Liver (tissue), 9 donors: Measurements from ENCODE around the gene PDYN. TPM values are rescaled to one million over a fixed set of nuclear protein-coding genes. Genes with fewer than 3 reads are reported as not detected.

ENCODE experiments used
- DNase-seq: peaks from one replicate; pipeline ENCODE4 v3.0.0-alpha.2; 2017; ENCODE audit warnings: low spot score
- H3K27ac ChIP-seq, 2 donors: one replicate each; pipeline ENCODE4 v1.7.0; 2013; ENCODE audit warnings: inconsistent platforms in 2 of 2, low read length in 2 of 2, control low read depth in 1 of 2, low read depth in 1 of 2, mild to moderate bottlenecking in 1 of 2
- H3K27me3 ChIP-seq, 4 donors: one replicate each; pipeline versions ENCODE4 v1.6.1 to v1.7.0; 2013; ENCODE audit warnings: low read length in 3 of 4, inconsistent platforms in 1 of 4, mild to moderate bottlenecking in 1 of 4, moderate library complexity in 1 of 4; ENCODE audit not compliant: control insufficient read depth in 4 of 4, insufficient read depth in 4 of 4
- H3K36me3 ChIP-seq, 4 donors: one replicate each; pipeline versions ENCODE4 v1.6.1 to v1.7.0; 2013; ENCODE audit warnings: low read length in 3 of 4, mild to moderate bottlenecking in 3 of 4, low read depth in 1 of 4, moderate library complexity in 1 of 4; ENCODE audit not compliant: control insufficient read depth in 4 of 4, insufficient read depth in 3 of 4
- H3K4me1 ChIP-seq, 4 donors: one replicate each; pipeline versions ENCODE4 v1.6.1 to v1.7.0; 2013; ENCODE audit warnings: low read length in 3 of 4, mild to moderate bottlenecking in 3 of 4, moderate library complexity in 1 of 4; ENCODE audit not compliant: control insufficient read depth in 4 of 4, insufficient read depth in 4 of 4
- H3K4me3 ChIP-seq, 3 donors: one replicate each; pipeline versions ENCODE4 v1.6.1 to v1.7.0; 2013; ENCODE audit warnings: low read length in 3 of 3, control low read depth in 1 of 3, low read depth in 1 of 3, mild to moderate bottlenecking in 1 of 3
- H3K9ac ChIP-seq, 2 donors: one replicate each; pipeline ENCODE4 v1.7.0; 2013; ENCODE audit warnings: low read length in 2 of 2, mild to moderate bottlenecking in 2 of 2, moderate library complexity in 2 of 2, control low read depth in 1 of 2, low read depth in 1 of 2
- H3K9me3 ChIP-seq, 4 donors: one replicate each; pipeline versions ENCODE4 v1.6.1 to v1.7.0; 2013; ENCODE audit warnings: low read length in 3 of 4; ENCODE audit not compliant: control insufficient read depth in 4 of 4
- EGR1 ChIP-seq, 2 donors: IDR thresholded peaks; 2 replicates each; pipeline ENCODE4 v1.6.1; 2016 to 2018; ENCODE audit warnings: antibody characterized with exemption in 2 of 2, low read depth in 2 of 2
- FOXA1 ChIP-seq: IDR thresholded peaks from 2 replicates; pipeline ENCODE4 v1.6.1; 2016; ENCODE audit warnings: antibody characterized with exemption
- FOXA2 ChIP-seq: IDR thresholded peaks from 2 replicates; pipeline ENCODE4 v1.6.1; 2016; ENCODE audit warnings: antibody characterized with exemption
- GABPA ChIP-seq, 2 donors: IDR thresholded peaks in 1 of 2; conservative IDR thresholded peaks in 1 of 2; 2 replicates each; pipeline ENCODE4 v1.6.1; 2016; ENCODE audit warnings: antibody characterized with exemption in 2 of 2, mild to moderate bottlenecking in 1 of 2, moderate library complexity in 1 of 2
- HNF4A ChIP-seq, 2 donors: conservative IDR thresholded peaks; 2 replicates each; pipeline ENCODE4 v1.6.1; 2016; ENCODE audit warnings: antibody characterized with exemption in 2 of 2, mild to moderate bottlenecking in 2 of 2
- HNF4G ChIP-seq: IDR thresholded peaks from 2 replicates; pipeline ENCODE4 v1.6.1; 2016; ENCODE audit warnings: antibody characterized with exemption
- JUND ChIP-seq, 2 donors: IDR thresholded peaks; 2 replicates each; pipeline ENCODE4 v1.6.1; 2016; ENCODE audit warnings: antibody characterized with exemption in 2 of 2
- MAX ChIP-seq: IDR thresholded peaks from 2 replicates; pipeline ENCODE4 v1.6.1; 2016; ENCODE audit warnings: antibody characterized with exemption
- NR2F2 ChIP-seq: IDR thresholded peaks from 2 replicates; pipeline ENCODE4 v1.6.1; 2016; ENCODE audit warnings: antibody characterized with exemption
- RAD21 ChIP-seq, 2 donors: IDR thresholded peaks; 2 replicates each; pipeline ENCODE4 v1.6.1; 2016; ENCODE audit warnings: antibody characterized with exemption in 2 of 2, mild to moderate bottlenecking in 2 of 2
- RXRA ChIP-seq, 2 donors: IDR thresholded peaks; 2 replicates each; pipeline ENCODE4 v1.6.1; 2017 to 2018; ENCODE audit warnings: antibody characterized with exemption in 2 of 2, mild to moderate bottlenecking in 1 of 2
- SP1 ChIP-seq: IDR thresholded peaks from 2 replicates; pipeline ENCODE4 v1.6.1; 2018; ENCODE audit warnings: antibody characterized with exemption, mild to moderate bottlenecking
- TAF1 ChIP-seq: conservative IDR thresholded peaks from 2 replicates; pipeline ENCODE4 v1.6.1; 2016; ENCODE audit warnings: antibody characterized with exemption, mild to moderate bottlenecking
- YY1 ChIP-seq: IDR thresholded peaks from 2 replicates; pipeline ENCODE4 v1.6.1; 2016; ENCODE audit warnings: antibody characterized with exemption, mild to moderate bottlenecking
- WGBS: extraction: QIAGEN DNeasy Blood & Tissue Kit; methylation state at CpG from one replicate; pipeline ENCODE4 v1.1.7; 2013; 5-methylcytosine and 5-hydroxymethylcytosine counted together
- polyA plus RNA-seq, 2 donors: library from polyadenylated mRNA; stranded (reverse) in 1 of 2; unstranded in 1 of 2; fragments of 200-250 nt in 1 of 2; fragments of >200 nt in 1 of 2; fragmentation: Nextera tagmentation in 1 of 2; extraction: Ambion mirVana in 1 of 2; gene quantifications; one replicate each; pipeline versions ENCODE4 v1.2.1 to v1.2.3, GENCODE V29; 2013 to 2015
- total RNA-seq, 2 donors: library from RNA; depleted of rRNA; stranded (reverse); fragments of >200 nt; gene quantifications; one replicate each; pipeline ENCODE4 v1.2.3, GENCODE V29; 2014
- TF ChIP-seq, protein P1 (sequence below): IDR thresholded peaks from 2 replicates; pipeline ENCODE4 v1.6.1; 2016; ENCODE audit warnings: antibody characterized with exemption
- TF ChIP-seq, protein P2 (sequence below): fragments of 150-350 bp; IDR thresholded peaks from 2 replicates; pipeline ENCODE4 v1.5.1; 2017; ENCODE audit warnings: improper control_type of control experiment, low read depth, low read length; ENCODE audit not compliant: missing input control
- TF ChIP-seq, protein P3 (sequence below): IDR thresholded peaks from 2 replicates; pipeline ENCODE4 v1.6.1; 2016; ENCODE audit warnings: antibody characterized with exemption, mild to moderate bottlenecking
- TF ChIP-seq, protein P4 (sequence below): IDR thresholded peaks from 2 replicates; pipeline ENCODE4 v1.6.1; 2016; ENCODE audit warnings: antibody characterized with exemption
- donor health status: healthy.
- donor health status: healthy.
- donor health status: healthy.
- donor health status: healthy.
- donor health status: healthy.

PDYN gene
- not detected for total RNA-seq
- polyA plus RNA-seq: not detected

DNA sequence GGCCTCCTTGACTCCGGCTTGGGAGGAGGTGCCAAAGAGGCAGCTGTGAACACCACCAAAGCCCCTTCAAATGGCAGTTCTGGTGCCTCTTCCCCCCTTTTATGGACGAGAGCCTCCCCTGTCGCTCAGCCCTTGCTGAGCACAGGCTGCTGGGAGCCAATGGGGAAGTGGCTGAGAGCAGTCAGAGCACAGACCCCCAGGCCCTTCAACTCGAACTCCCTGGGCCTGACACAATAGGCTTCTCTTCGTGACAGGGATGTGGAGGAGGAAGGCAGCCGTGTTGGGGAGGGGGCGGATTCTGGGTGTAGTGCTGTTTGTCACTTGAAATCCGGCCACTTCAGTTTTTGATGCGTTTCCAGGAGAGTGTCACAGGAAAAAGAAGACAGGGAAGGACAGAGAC, at the start of gene PDYN:
TSS of gene PDYN (minus strand) at position 73 of the 400 bp plus-strand sequence. CDS start 10,974 bp downstream, outside the sequence.
- no peak within 1 kb of the TSS for H3K9ac ChIP-seq
- no peaks in the 10 kb centered on the region for H3K4me1 ChIP-seq
- H3K27me3 ChIP-seq: peaks cover 0 to 19% (median 3%) of the 10 kb centered on the region in 4 donors
- H3K36me3 ChIP-seq: no peaks in the 10 kb centered on the region
- DNase-seq: no peak
- H3K4me3 ChIP-seq: no peak within 1 kb of the TSS
- TF ChIP-seq, protein P1, sequence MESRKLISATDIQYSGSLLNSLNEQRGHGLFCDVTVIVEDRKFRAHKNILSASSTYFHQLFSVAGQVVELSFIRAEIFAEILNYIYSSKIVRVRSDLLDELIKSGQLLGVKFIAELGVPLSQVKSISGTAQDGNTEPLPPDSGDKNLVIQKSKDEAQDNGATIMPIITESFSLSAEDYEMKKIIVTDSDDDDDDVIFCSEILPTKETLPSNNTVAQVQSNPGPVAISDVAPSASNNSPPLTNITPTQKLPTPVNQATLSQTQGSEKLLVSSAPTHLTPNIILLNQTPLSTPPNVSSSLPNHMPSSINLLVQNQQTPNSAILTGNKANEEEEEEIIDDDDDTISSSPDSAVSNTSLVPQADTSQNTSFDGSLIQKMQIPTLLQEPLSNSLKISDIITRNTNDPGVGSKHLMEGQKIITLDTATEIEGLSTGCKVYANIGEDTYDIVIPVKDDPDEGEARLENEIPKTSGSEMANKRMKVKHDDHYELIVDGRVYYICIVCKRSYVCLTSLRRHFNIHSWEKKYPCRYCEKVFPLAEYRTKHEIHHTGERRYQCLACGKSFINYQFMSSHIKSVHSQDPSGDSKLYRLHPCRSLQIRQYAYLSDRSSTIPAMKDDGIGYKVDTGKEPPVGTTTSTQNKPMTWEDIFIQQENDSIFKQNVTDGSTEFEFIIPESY: no peak
- TF ChIP-seq EGR1 (IDR thresholded peaks at IDR 0.05; ENCODE audit: low read depth in 2 of 2) (no peak), HNF4G (no peak), SP1 (no peak), RXRA (IDR thresholded peaks at IDR 0.05) (no peak), MAX (no peak), NR2F2 (no peak)
- TF ChIP-seq, protein P2, sequence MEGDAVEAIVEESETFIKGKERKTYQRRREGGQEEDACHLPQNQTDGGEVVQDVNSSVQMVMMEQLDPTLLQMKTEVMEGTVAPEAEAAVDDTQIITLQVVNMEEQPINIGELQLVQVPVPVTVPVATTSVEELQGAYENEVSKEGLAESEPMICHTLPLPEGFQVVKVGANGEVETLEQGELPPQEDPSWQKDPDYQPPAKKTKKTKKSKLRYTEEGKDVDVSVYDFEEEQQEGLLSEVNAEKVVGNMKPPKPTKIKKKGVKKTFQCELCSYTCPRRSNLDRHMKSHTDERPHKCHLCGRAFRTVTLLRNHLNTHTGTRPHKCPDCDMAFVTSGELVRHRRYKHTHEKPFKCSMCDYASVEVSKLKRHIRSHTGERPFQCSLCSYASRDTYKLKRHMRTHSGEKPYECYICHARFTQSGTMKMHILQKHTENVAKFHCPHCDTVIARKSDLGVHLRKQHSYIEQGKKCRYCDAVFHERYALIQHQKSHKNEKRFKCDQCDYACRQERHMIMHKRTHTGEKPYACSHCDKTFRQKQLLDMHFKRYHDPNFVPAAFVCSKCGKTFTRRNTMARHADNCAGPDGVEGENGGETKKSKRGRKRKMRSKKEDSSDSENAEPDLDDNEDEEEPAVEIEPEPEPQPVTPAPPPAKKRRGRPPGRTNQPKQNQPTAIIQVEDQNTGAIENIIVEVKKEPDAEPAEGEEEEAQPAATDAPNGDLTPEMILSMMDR: no peak
- 33% methylated on average over 9 of the region's 9 CpGs for WGBS
- H3K27ac ChIP-seq: no peak within 1 kb of the TSS
- H3K9me3 ChIP-seq: no peaks in the 10 kb centered on the region

- Histone ChIP-seq H3K27me3 (no peaks in the 10 kb centered on the region), H3K9ac (no peak overlapping the region), H3K9me3 (no peaks in the 10 kb centered on the region), H3K4me3 (no peak overlapping the region), H3K4me1 (no peaks in the 10 kb centered on the region), H3K36me3 (no peaks in the 10 kb centered on the region), H3K27ac (no peak overlapping the region)
- 66% methylated on average over 6 of the region's 6 CpGs for WGBS
- no peak for TF ChIP-seq NR2F2
- no peak for TF ChIP-seq FOXA1
- TF ChIP-seq FOXA2: no peak
- no peak for TF ChIP-seq HNF4G
- TF ChIP-seq JUND (IDR thresholded peaks at IDR 0.05): no peak
- no peak for TF ChIP-seq RXRA (IDR thresholded peaks at IDR 0.05)
- TF ChIP-seq, protein P3, sequence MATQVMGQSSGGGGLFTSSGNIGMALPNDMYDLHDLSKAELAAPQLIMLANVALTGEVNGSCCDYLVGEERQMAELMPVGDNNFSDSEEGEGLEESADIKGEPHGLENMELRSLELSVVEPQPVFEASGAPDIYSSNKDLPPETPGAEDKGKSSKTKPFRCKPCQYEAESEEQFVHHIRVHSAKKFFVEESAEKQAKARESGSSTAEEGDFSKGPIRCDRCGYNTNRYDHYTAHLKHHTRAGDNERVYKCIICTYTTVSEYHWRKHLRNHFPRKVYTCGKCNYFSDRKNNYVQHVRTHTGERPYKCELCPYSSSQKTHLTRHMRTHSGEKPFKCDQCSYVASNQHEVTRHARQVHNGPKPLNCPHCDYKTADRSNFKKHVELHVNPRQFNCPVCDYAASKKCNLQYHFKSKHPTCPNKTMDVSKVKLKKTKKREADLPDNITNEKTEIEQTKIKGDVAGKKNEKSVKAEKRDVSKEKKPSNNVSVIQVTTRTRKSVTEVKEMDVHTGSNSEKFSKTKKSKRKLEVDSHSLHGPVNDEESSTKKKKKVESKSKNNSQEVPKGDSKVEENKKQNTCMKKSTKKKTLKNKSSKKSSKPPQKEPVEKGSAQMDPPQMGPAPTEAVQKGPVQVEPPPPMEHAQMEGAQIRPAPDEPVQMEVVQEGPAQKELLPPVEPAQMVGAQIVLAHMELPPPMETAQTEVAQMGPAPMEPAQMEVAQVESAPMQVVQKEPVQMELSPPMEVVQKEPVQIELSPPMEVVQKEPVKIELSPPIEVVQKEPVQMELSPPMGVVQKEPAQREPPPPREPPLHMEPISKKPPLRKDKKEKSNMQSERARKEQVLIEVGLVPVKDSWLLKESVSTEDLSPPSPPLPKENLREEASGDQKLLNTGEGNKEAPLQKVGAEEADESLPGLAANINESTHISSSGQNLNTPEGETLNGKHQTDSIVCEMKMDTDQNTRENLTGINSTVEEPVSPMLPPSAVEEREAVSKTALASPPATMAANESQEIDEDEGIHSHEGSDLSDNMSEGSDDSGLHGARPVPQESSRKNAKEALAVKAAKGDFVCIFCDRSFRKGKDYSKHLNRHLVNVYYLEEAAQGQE: no peak
- no peak for TF ChIP-seq RAD21 (IDR thresholded peaks at IDR 0.05)
- TF ChIP-seq, protein P4, sequence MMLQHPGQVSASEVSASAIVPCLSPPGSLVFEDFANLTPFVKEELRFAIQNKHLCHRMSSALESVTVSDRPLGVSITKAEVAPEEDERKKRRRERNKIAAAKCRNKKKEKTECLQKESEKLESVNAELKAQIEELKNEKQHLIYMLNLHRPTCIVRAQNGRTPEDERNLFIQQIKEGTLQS: no peak
- no peak for TF ChIP-seq SP1
- TF ChIP-seq, protein P1: no peak
- TF ChIP-seq, protein P2: no peak
- TF ChIP-seq TAF1: no peak
- TF ChIP-seq YY1: no peak
- TF ChIP-seq GABPA (IDR thresholded peaks at IDR 0.05 in 1 of 2, conservative IDR thresholded peaks at IDR 0.05 in 1 of 2): no peak
- TF ChIP-seq EGR1 (IDR thresholded peaks at IDR 0.05; ENCODE audit: low read depth in 2 of 2): no peak
- TF ChIP-seq HNF4A (conservative IDR thresholded peaks at IDR 0.05): no peak
- no peak for TF ChIP-seq MAX
- DNase-seq: no peak
Observed at GRCh38 chr20:2042400-2042799, 48.5 kb upstream of the PDYN start.
